Measurements from ENCODE around the gene ELANE.

ELANE gene

DNA sequence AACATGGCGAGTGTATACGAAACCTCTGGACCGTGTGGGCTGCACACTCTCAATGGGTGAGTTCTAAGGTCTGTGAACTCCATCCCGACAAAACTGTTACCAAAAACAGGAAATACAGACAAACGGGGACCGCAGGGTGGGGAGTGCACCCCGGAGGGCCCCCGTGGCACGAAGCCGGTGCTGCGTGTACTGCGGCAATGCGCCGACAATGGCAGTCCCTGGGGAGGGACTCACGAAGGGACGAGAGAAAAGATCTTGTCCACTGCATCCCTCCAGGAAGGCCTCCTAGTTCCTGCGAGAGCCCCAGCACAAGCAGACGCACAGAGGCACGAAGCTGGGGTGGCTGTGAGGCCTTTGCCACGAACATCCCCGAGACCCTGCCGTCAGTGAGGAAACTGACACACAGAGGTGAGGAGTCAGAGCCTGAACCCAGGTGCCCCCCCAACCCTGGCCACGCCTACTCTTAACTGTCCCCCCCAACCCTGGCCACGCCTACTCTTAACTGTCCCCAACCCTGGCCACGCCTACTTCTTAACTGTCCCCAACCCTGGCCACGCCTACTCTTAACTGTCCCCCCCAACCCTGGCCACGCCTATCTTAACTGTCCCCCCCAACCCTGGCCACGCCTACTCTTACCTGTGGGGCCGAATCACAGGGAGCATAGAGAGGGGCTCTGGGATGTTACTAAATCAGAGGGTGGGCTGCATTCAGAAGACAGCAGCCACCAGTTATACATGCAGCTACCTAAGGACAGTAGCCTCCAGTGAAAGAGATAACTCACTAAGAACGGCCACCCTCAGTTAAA is 36.7 kb downstream of the ELANE start:
- H3K27ac ChIP-seq = no peak overlapping the region

DNA sequence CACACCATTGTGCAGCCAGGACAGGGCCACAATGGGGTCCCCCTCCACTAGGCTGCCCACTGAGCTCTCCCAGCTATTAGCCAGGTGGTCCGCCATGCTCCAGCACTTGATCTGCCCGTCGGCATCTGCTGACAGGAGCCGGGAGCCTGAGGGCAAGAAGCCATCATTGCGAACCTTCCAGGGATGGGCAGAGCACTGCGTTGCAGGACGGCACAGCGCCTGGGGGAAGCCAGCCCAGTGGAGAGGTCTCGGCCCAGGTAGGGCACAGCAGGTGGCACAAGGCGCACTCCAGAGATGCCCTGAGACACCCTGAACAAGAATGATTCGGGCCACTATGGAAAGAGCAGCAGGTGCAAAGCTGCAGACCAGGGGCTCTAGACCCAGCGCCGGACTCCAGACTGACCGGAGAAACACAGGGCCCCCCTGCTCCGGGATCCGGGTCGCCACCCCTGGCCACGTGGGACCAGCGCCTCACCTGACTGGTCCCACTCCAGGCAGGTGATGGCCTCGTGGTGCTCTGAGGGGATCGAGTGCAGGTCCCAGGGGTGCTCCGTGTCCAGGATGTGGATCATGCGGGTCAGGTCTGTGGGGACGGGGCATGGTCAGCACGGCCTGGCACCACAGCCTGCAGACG is 37.7 kb downstream of the ELANE start:
- TF ChIP-seq ZFX (IDR thresholded peaks at IDR 0.05; ENCODE audit: borderline replicate concordance) (no peak), CTCF (IDR thresholded peaks at IDR 0.05) (no peak)
- H3K27ac ChIP-seq = no peak overlapping the region

More for the DNA sequence above, 36.7 kb downstream of the ELANE start:
- no peak for TF ChIP-seq CTCF (IDR thresholded peaks at IDR 0.05)
- no peak for TF ChIP-seq ZFX (IDR thresholded peaks at IDR 0.05; ENCODE audit: borderline replicate concordance)

- no peak overlapping the region for H3K27ac ChIP-seq
- TF ChIP-seq CTCF (IDR thresholded peaks at IDR 0.05) (no peak), ZFX (IDR thresholded peaks at IDR 0.05; ENCODE audit: borderline replicate concordance) (no peak)
These were observed 38.7 kb downstream of the ELANE start for GRCh38 chr19:890831-891230.

GRCh38 chr19:891421-892200 is 39.5 kb downstream of the ELANE start:
- H3K27ac ChIP-seq = peak overlapping the region; percentile 90; the same call in 1 of the 2 replicates

- TF ChIP-seq ZFX (IDR thresholded peaks at IDR 0.05; ENCODE audit: borderline replicate concordance) = no peak
- TF ChIP-seq CTCF (IDR thresholded peaks at IDR 0.05) = no peak
- H3K27ac ChIP-seq = peak overlapping the region; percentile 90
These were observed 40.3 kb downstream of the ELANE start for GRCh38 chr19:892243-892893.

GRCh38 chr19:892894-893689 is 41.0 kb downstream of the ELANE start, which contains the start of the genes MED16 and RNU6-9:
MED16 (minus strand) TSS chr19:893187; CDS start chr19:891131, 2,056 bp downstream.
RNU6-9 (plus strand) TSS chr19:893484.
- TF ChIP-seq CTCF (IDR thresholded peaks at IDR 0.05) (no peak), ZFX (IDR thresholded peaks at IDR 0.05; ENCODE audit: borderline replicate concordance) (no peak)
- H3K27ac ChIP-seq = peak within 1 kb of the TSS; percentile 90

Measured in 22Rv1 (cell line).